BE2C (cell line): ENCODE results near the gene CCDC200.
"Not testable (repeated sequence)": the region's sequence is repeated elsewhere in the genome, so short reads cannot be mapped to it uniquely, and the experiment has no call there.

Experiments used
- DNase-seq: peaks from one replicate; pipeline ENCODE4 v3.0.0-alpha.2; 2020
- H3K27me3 ChIP-seq: fragments of 250-450 bp; sonication (Bioruptor Pico); 2 replicates; pipeline ENCODE4 v1.5.1; 2020; ENCODE audit warnings: mild to moderate bottlenecking
- H3K36me3 ChIP-seq: fragments of 250-450 bp; sonication (Bioruptor Pico); 2 replicates; pipeline ENCODE4 v1.5.1; 2020; ENCODE audit warnings: mild to moderate bottlenecking
- H3K4me1 ChIP-seq: fragments of 250-450 bp; sonication (Bioruptor Pico); 2 replicates; pipeline ENCODE4 v1.5.1; 2020
- H3K4me3 ChIP-seq: 2 replicates; pipeline ENCODE4 v1.5.1; 2011; ENCODE audit warnings: low read depth, low read length
- H3K9me3 ChIP-seq: fragments of 250-450 bp; sonication (Bioruptor Pico); 2 replicates; pipeline ENCODE4 v1.5.1; 2020
- CTCF ChIP-seq: IDR thresholded peaks from 2 replicates; pipeline ENCODE4 v1.5.1; 2012; ENCODE audit warnings: mild to moderate bottlenecking, low read depth, low read length

CCDC200 gene

GRCh38 chr17:43193251-43193650 lies 35.2 kb downstream of the CCDC200 start:
- Histone ChIP-seq H3K36me3 (peaks cover 65% of the 10 kb centered on the region), H3K27me3 (no peaks in the 10 kb centered on the region), H3K9me3 (no peaks in the 10 kb centered on the region), H3K4me1 (no peaks in the 10 kb centered on the region), H3K4me3 (no peak overlapping the region)
- no peak for TF ChIP-seq CTCF
- no peak for DNase-seq

GRCh38 chr17:43186656-43187055 lies 41.8 kb downstream of the CCDC200 start:
- peaks cover 34% of the 10 kb centered on the region for H3K36me3 ChIP-seq
- not testable (repeated sequence) for DNase-seq, H3K4me3 ChIP-seq, H3K9me3 ChIP-seq, H3K4me1 ChIP-seq, H3K27me3 ChIP-seq

GRCh38 chr17:43183921-43184320 lies 44.5 kb downstream of the CCDC200 start:
- no peaks in the 10 kb centered on the region for H3K9me3 ChIP-seq
- no peak overlapping the region for H3K4me3 ChIP-seq
- no peaks in the 10 kb centered on the region for H3K27me3 ChIP-seq
- no peak for TF ChIP-seq CTCF
- no peak for DNase-seq
- no peaks in the 10 kb centered on the region for H3K4me1 ChIP-seq
- H3K36me3 ChIP-seq = peaks cover 8% of the 10 kb centered on the region

- H3K27me3 ChIP-seq = no peaks in the 10 kb centered on the region
- DNase-seq = no peak
- no peaks in the 10 kb centered on the region for H3K4me1 ChIP-seq
- no peak overlapping the region for H3K4me3 ChIP-seq
- H3K9me3 ChIP-seq = no peaks in the 10 kb centered on the region
- peaks cover 9% of the 10 kb centered on the region; the same call in 1 of the 2 replicates for H3K36me3 ChIP-seq
- TF ChIP-seq CTCF = no peak
Measured at GRCh38 chr17:43176119-43176570, 52.3 kb downstream of the CCDC200 start.

- Histone ChIP-seq H3K36me3 (peaks cover 6% of the 10 kb centered on the region; the same call in 1 of the 2 replicates), H3K9me3 (no peaks in the 10 kb centered on the region), H3K4me3 (no peak overlapping the region), H3K4me1 (no peaks in the 10 kb centered on the region), H3K27me3 (no peaks in the 10 kb centered on the region)
- no peak for TF ChIP-seq CTCF
- no peak for DNase-seq
Measured at GRCh38 chr17:43175213-43176118, 53.0 kb downstream of the CCDC200 start.

GRCh38 chr17:43171586-43172487 lies 56.6 kb downstream of the CCDC200 start:
- Histone ChIP-seq H3K9me3 (no peaks in the 10 kb centered on the region), H3K36me3 (peaks cover 6% of the 10 kb centered on the region; the same call in 1 of the 2 replicates), H3K4me3 (peak overlapping the region; percentile 80), H3K27me3 (no peaks in the 10 kb centered on the region), H3K4me1 (no peaks in the 10 kb centered on the region)
- peak; percentile 38 for TF ChIP-seq CTCF
- peak; percentile 17 for DNase-seq
